HCT116 (cell line): ENCODE measurements around the gene KLHL2. TPM values are rescaled to one million over a fixed set of nuclear protein-coding genes. Genes with fewer than 3 reads are reported as not detected.
"Not testable (repeated sequence)": the region's sequence is repeated elsewhere in the genome, so short reads cannot be mapped to it uniquely, and the experiment has no call there.

ENCODE experiments used
- ATAC-seq: fragments of 200-7000 bp; cut with Tn5 transposase; 2 replicates; pipeline ENCODE4 v1.9.1; 2020; ENCODE audit warnings: mild to moderate bottlenecking, moderate library complexity
- BruUV-seq: library from RNA; stranded (reverse); fragments of 400-500 nt; replicated peaks from 2 replicates; lab custom pipeline; 2021; lab: Mats Ljungman, UMichigan
- CTCF ChIA-PET: fragments of 300-600 bp; sonication (Branson Sonifier 250); formaldehyde crosslinking; loops from one replicate; lab custom pipeline; 2021; ENCODE audit warnings: antibody characterized with exemption; lab: Charles Lee
- POLR2A ChIA-PET: fragments of 300-600, 350-600 bp; sonication (Branson Sonifier 250); formaldehyde crosslinking; loops from one replicate; lab custom pipeline; 2021; ENCODE audit warnings: antibody characterized with exemption; lab: Charles Lee
- RAD21 ChIA-PET, 2 experiments: fragments of 300-600 bp; sonication (Branson Sonifier 250); formaldehyde crosslinking; loops; one replicate each; lab custom pipeline; 2023; ENCODE audit warnings: low total read pairs in 2 of 2; ENCODE audit not compliant: uncharacterized antibody in 2 of 2, unreplicated experiment in 2 of 2, low non-redundant PET in 1 of 2; lab: Charles Lee
- DNase-seq: peaks from one replicate; pipeline ENCODE4 v3.0.0-alpha.2; 2010; ENCODE audit warnings: low read depth, low spot score
- H2AFZ ChIP-seq: fragments of 200-600 bp; shearing (Covaris generic), sonication (generic); 2 replicates; pipeline ENCODE4 v1.6.1; 2017; ENCODE audit warnings: low read depth, mixed run types, mixed read lengths, antibody characterized with exemption, low read length; ENCODE audit not compliant: poor library complexity, severe bottlenecking
- H3K27ac ChIP-seq: 2 replicates; pipeline ENCODE4 v1.5.1; 2012; ENCODE audit warnings: low read depth, low read length
- H3K27me3 ChIP-seq: fragments of 200-600 bp; sonication (generic); 2 replicates; pipeline ENCODE4 v1.6.1; 2016; ENCODE audit warnings: mixed run types, low read length, mixed read lengths; ENCODE audit not compliant: insufficient read depth
- H3K36me3 ChIP-seq, 2 experiments: fragments of 200-500 bp in 1 of 2; fragments of 200-600 bp in 1 of 2; sonication (Bioruptor generic) in 1 of 2; sonication (generic) in 1 of 2; 2 replicates each; pipeline versions ENCODE4 v1.5.1 to v1.6.1; 2014 to 2016; ENCODE audit warnings: low read length in 2 of 2, inconsistent platforms in 1 of 2, mixed read lengths in 1 of 2, mixed run types in 1 of 2; ENCODE audit not compliant: insufficient read depth in 2 of 2, control insufficient read depth in 1 of 2
- H3K4me1 ChIP-seq, 2 experiments: fragments of 200-600 bp in 1 of 2; sonication (generic) in 1 of 2; 2 replicates each; pipeline versions ENCODE4 v1.5.1 to v1.6.1; 2012 to 2017; ENCODE audit warnings: low read length in 2 of 2, inconsistent platforms in 1 of 2, mild to moderate bottlenecking in 1 of 2, mixed read lengths in 1 of 2, mixed run types in 1 of 2, moderate library complexity in 1 of 2; ENCODE audit not compliant: insufficient read depth in 2 of 2, control insufficient read depth in 1 of 2
- H3K4me2 ChIP-seq: fragments of 200-600 bp; sonication (generic); 2 replicates; pipeline ENCODE4 v1.6.1; 2017; ENCODE audit warnings: mixed run types, low read length, mixed read lengths
- H3K4me3 ChIP-seq, 2 experiments: fragments of 200-600 bp in 1 of 2; sonication (generic) in 1 of 2; replicated peaks in 1 of 2; 2 replicates each; pipeline ENCODE4 v1.5.1; 2011 to 2016; ENCODE audit warnings: low read length in 2 of 2, control low read depth in 1 of 2, low read depth in 1 of 2, mild to moderate bottlenecking in 1 of 2, mixed read lengths in 1 of 2, mixed run types in 1 of 2
- H3K79me2 ChIP-seq: fragments of 200-600 bp; sonication (generic); 2 replicates; pipeline ENCODE4 v1.6.1; 2017; ENCODE audit warnings: mild to moderate bottlenecking, mixed run types, low read length, moderate library complexity, mixed read lengths; ENCODE audit not compliant: insufficient read depth
- H3K9ac ChIP-seq: fragments of 200-600 bp; sonication (generic); 2 replicates; pipeline ENCODE4 v1.6.1; 2016; ENCODE audit warnings: low read length, mixed read lengths
- H3K9me2 ChIP-seq: fragments of 200-600 bp; sonication (generic), shearing (Covaris generic); 2 replicates; pipeline ENCODE4 v1.6.1; 2017; ENCODE audit warnings: mixed run types, mild to moderate bottlenecking, moderate library complexity; ENCODE audit not compliant: insufficient read depth
- H3K9me3 ChIP-seq, 2 experiments: fragments of 200-500 bp in 1 of 2; fragments of 200-600 bp in 1 of 2; sonication (Bioruptor generic) in 1 of 2; sonication (generic) in 1 of 2; 2 replicates each; pipeline ENCODE4 v1.6.1; 2014 to 2017; ENCODE audit warnings: low read length in 2 of 2, mixed read lengths in 2 of 2, inconsistent platforms in 1 of 2, low read depth in 1 of 2, mild to moderate bottlenecking in 1 of 2, mixed run types in 1 of 2, moderate library complexity in 1 of 2; ENCODE audit not compliant: control insufficient read depth in 1 of 2, insufficient read depth in 1 of 2
- H4K20me1 ChIP-seq: fragments of 200-600 bp; sonication (generic), shearing (Covaris generic); 2 replicates; pipeline ENCODE4 v1.6.1; 2017; ENCODE audit warnings: mixed run types, mild to moderate bottlenecking, moderate library complexity; ENCODE audit not compliant: insufficient read depth
- intact Hi-C: fragments of 100-400 bp; cut with micrococcal nuclease; formaldehyde crosslinking; loops from 2 replicates; pipeline ENCODE4 v1.10.0; 2022
- total RNA-seq: library from RNA; stranded (reverse); gene quantifications from one replicate; pipeline ENCODE4 v1.2.1, GENCODE V29; 2021; ENCODE audit not compliant: unreplicated experiment

Gene KLHL2
- total RNA-seq, 1 experiment from 2014 or later = 24.6 TPM

DNA sequence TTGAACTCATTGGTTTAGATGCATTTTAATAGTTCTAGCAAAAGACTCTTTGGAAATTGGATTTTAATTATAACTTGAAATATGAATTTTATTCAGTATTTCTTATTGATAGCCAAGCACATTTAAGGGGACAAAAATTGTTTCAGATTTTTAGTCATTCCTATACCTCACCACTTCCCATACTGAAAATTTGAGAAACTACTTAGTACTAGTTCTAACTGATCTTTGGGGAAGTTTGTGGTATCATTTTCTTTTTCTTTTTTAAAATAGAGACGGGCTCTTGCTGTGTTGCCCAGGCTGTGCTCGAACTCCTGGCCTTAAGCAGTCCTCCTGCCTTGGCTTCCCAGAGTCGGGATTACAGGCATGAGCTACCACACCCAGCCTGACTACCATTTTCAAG is 68.0 kb downstream of the KLHL2 start:
- H3K9ac ChIP-seq, H3K36me3 ChIP-seq, CTCF ChIA-PET, H3K27ac ChIP-seq, H3K4me3 ChIP-seq, BruUV-seq, H3K9me3 ChIP-seq, H3K4me1 ChIP-seq, H2AFZ ChIP-seq, DNase-seq, intact Hi-C loops, H3K9me2 ChIP-seq, H3K27me3 ChIP-seq, RAD21 ChIA-PET, H3K79me2 ChIP-seq, ATAC-seq, POLR2A ChIA-PET, H4K20me1 ChIP-seq, H3K4me2 ChIP-seq: not testable (repeated sequence)

- DNase-seq, CTCF ChIA-PET, H2AFZ ChIP-seq, H3K9me3 ChIP-seq, H3K9ac ChIP-seq, RAD21 ChIA-PET, POLR2A ChIA-PET, H3K4me1 ChIP-seq, H3K79me2 ChIP-seq, H3K27me3 ChIP-seq, H3K9me2 ChIP-seq, H3K27ac ChIP-seq, H3K36me3 ChIP-seq, H4K20me1 ChIP-seq, H3K4me3 ChIP-seq, BruUV-seq, H3K4me2 ChIP-seq, ATAC-seq, intact Hi-C loops: not testable (repeated sequence)
These were observed 72.2 kb downstream of the KLHL2 start for GRCh38 chr4:165279531-165279930.

GRCh38 chr4:165284697-165285096 is 77.3 kb downstream of the KLHL2 start:
- CTCF ChIA-PET, POLR2A ChIA-PET: not testable (repeated sequence)

GRCh38 chr4:165286619-165287340 is 79.4 kb downstream of the KLHL2 start:
- H3K4me1 ChIP-seq, H3K36me3 ChIP-seq, H3K9ac ChIP-seq, H3K27ac ChIP-seq, BruUV-seq, ATAC-seq, H3K9me2 ChIP-seq, H4K20me1 ChIP-seq, H3K27me3 ChIP-seq, H3K79me2 ChIP-seq, H3K4me2 ChIP-seq, RAD21 ChIA-PET, intact Hi-C loops, H3K9me3 ChIP-seq, CTCF ChIA-PET, DNase-seq, POLR2A ChIA-PET, H3K4me3 ChIP-seq, H2AFZ ChIP-seq: not testable (repeated sequence)

More at GRCh38 chr4:165284697-165285096, 77.3 kb downstream of the KLHL2 start:
- intact Hi-C loops, H3K4me2 ChIP-seq, H3K36me3 ChIP-seq, H3K9me3 ChIP-seq, H3K9ac ChIP-seq, H3K9me2 ChIP-seq, ATAC-seq, H3K27me3 ChIP-seq, H2AFZ ChIP-seq, H3K79me2 ChIP-seq, DNase-seq, H4K20me1 ChIP-seq, H3K4me3 ChIP-seq, RAD21 ChIA-PET, BruUV-seq, H3K4me1 ChIP-seq, H3K27ac ChIP-seq: not testable (repeated sequence)
